ENCODE results near the gene SRSF10.
"Not testable (repeated sequence)": the region's sequence is repeated elsewhere in the genome, so short reads cannot be mapped to it uniquely, and the experiment has no call there.

Gene SRSF10

GRCh38 chr1:23958810-23959460 is 21.2 kb downstream of the SRSF10 start:
- peak; percentile 40 for DNase-seq (ENCODE audit: low read depth, low spot score)

DNA sequence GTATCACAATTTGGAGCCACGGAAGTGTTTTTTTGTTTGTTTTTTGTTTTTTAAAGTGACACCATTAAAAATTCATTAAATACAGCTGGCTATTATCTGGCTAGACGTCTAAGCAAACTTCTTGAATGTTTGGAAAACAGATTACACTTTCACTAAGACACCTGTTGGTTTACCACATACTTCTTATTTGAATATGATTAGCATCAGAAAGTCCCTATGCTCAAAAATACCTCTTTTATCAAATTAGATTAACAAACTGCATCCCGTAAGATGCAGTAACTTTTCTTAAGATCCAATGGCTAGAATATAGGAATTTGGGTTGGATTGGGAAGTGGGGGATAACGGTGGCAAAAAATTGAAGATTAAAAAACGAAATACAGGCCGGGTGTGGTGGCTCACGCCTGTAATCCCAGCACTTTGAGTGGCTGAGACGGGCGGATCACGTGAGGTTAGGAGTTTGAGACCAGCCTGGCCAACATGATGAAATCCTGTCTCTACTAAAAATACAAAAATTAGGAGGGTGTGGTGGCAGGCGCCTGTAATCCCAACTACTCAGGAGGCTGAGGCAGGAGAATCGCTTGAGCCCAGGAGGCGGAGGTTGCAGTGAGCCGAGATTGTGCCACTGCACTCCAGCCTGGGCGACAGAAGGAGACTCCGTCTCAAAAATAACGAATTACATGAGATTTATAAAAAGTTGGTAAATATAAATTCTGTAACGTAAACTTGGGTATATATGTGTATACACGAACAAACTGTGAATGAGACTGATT is 21.9 kb downstream of the SRSF10 start:
- DNase-seq (ENCODE audit: low read depth, low spot score) = not testable (repeated sequence)

DNA sequence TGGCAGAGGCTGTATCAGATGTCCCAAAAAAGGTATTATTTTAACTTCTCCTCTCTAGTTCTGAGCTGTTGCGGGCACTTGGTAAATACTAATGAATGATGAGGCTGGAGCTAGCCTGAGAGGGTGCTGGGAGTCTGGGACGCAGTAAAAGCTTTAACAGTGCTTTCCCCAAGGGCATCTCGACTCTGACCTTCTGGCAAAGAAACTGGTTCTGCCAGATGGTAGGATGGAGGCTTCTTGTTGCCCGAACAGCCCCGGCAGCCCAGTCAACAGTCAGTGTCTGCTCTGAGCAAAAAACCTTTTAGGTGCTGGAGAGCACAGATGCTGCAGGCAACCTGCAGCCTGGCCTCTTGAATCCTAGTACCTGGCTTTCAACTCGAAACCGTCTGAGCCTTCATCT is 23.0 kb downstream of the SRSF10 start:
- no peak for DNase-seq (ENCODE audit: low read depth, low spot score)

DNA sequence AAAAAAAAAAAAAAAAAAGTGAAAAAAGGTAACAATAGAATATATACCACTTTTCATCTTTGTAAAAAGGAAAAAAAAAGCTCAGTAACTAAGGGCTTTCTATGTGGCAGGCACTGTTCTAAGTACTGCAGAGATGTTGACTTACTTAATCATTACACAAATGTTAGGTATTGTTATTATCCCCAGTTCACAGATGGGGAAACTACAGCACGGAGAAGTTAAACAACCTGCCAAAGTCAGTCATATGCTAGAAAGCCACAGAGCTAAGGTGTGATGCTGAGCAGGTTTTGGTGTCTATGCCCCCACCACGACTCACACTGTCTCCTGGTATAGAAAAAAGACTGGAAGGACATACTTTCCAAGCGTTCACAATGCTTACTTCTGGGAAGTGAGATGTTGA is 27.1 kb downstream of the SRSF10 start:
- DNase-seq (ENCODE audit: low read depth, low spot score) = no peak

GRCh38 chr1:23947366-23947765 is 32.8 kb downstream of the SRSF10 start:
- no peak for DNase-seq (ENCODE audit: low read depth, low spot score)

DNA sequence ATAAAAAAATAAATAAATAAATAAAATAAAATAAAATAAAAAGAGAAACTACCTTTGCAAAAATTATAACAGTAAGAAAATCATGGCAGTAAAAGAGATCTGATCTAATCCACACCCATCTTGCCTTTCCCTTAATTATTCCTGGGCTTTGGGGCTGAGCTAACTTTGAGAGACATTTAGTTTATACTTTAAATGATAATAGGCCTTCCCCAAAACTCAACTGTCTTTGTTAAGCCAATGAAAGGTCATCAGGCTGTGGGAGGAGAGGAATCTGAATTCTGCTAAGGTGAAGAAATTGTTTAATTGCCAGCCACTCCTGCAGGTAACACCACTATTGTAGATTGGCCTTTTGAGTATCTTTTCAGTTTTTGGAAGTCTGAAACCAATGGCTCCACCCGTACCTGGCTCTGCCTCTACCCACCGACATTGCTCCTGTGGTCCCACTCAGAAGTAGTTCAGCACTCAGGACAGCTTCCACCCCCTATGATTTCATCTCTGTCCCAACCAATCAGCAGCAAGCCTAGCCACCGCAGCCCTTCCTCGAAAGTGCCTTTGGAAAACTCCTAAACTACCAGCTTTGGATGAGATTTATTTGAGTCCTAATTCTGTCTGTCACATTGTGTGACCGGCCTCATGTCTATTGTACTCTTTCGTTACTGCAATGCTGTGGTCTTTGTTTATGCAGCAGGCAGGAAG is 43.5 kb downstream of the SRSF10 start:
- DNase-seq (ENCODE audit: low read depth, low spot score) = no peak

GRCh38 chr1:23931491-23931880 is 48.6 kb downstream of the SRSF10 start:
- DNase-seq (ENCODE audit: low read depth, low spot score) = no peak

DNA sequence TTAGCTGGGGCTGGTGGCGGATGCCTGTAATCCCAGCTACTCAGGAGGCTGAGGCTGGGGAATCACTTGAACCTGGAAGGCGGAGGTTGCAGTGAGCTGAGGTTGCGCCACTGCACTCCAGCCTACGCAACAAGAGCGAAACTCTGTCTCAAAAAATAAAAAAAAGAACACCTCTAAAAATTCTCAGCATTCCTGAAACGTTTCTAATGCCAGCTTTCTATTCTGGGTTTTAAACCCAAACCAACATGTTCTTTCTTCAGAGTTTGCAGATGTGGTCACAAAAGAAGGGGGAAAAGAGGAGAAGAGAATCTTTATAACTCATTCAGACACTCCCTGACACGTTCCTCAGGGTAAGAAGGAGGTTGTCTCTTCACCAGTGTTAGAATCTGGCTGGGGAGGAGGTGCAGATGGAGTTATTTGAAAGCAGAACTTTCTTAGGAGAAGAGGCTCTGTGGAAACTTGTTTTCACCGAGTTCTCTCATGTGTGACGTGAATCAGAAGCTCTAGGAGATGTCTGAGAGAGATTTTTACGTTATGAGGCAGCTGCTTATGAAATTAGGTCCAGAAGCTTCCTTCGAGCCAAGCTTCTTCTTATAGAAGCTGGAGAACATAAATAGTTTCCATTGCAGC is 49.2 kb downstream of the SRSF10 start:
- no peak for DNase-seq (ENCODE audit: low read depth, low spot score)

DNA sequence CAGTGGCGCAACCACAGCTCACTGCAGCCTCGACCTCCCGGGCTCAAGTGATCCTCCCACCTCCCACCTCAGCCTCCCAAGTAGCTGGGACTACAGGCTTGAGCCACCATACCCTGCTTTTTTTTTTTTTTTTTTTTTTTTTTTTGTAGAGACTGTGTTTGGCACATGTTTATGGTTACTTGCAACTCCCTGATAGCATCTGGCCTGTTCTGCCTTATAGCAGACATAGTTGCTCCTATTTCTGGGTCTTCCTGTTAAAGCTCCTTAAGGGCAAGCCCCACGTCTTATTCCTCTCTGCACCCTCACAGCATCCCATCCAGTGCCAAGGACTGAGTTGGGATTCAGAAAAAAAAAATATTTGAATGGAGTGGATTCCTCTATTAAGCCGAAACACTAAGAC is 49.9 kb downstream of the SRSF10 start:
- DNase-seq (ENCODE audit: low read depth, low spot score) = no peak

DNA sequence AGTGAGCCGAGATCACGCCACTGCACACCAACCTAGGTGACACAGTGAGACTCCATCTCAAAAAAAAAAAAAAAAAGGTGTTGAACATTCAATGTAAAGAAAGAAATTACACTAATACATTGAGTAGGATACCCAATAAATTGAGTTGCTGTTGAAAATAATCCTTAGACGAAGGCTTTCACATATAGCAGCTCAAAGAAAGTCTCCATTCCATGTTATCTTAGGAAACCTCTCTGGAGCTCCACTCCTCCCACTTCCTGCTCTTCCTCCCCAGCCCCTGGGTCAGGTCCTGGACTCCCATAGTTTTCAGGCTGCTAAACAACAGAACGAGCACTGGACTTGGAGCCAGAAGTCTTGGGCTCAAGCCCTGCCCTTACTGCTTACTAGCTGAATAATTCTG is 51.3 kb downstream of the SRSF10 start:
- DNase-seq (ENCODE audit: low read depth, low spot score) = no peak

GRCh38 chr1:23927097-23927496 is 53.0 kb downstream of the SRSF10 start:
- DNase-seq (ENCODE audit: low read depth, low spot score) = no peak

GRCh38 chr1:23925279-23925678 is 54.8 kb downstream of the SRSF10 start:
- no peak for DNase-seq (ENCODE audit: low read depth, low spot score)

DNA sequence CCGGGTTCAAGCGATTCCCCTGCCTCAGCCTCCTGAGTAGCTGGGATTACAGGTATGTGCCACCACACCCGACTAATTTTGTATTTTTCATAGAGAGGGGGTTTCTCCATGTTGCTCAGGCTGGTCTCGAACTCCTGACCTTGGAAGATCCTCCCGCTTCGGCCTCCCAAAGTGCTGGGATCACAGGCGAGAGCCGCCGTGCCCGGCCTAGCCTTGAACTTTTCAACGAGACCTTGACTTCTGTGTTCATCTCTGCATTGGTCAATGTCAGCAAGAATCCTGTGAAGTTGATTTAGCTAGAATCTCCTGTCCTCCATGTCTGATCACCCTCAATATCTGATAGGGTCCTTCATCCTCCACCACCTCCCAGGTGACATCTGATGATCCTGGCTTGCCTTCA is 55.5 kb downstream of the SRSF10 start:
- DNase-seq (ENCODE audit: low read depth, low spot score) = no peak

GRCh38 chr1:23923592-23924499 is 56.3 kb downstream of the SRSF10 start:
- DNase-seq (ENCODE audit: low read depth, low spot score) = no peak

- DNase-seq (ENCODE audit: low read depth, low spot score) = no peak
Observed at GRCh38 chr1:23922321-23922943, 57.7 kb downstream of the SRSF10 start.

DNA sequence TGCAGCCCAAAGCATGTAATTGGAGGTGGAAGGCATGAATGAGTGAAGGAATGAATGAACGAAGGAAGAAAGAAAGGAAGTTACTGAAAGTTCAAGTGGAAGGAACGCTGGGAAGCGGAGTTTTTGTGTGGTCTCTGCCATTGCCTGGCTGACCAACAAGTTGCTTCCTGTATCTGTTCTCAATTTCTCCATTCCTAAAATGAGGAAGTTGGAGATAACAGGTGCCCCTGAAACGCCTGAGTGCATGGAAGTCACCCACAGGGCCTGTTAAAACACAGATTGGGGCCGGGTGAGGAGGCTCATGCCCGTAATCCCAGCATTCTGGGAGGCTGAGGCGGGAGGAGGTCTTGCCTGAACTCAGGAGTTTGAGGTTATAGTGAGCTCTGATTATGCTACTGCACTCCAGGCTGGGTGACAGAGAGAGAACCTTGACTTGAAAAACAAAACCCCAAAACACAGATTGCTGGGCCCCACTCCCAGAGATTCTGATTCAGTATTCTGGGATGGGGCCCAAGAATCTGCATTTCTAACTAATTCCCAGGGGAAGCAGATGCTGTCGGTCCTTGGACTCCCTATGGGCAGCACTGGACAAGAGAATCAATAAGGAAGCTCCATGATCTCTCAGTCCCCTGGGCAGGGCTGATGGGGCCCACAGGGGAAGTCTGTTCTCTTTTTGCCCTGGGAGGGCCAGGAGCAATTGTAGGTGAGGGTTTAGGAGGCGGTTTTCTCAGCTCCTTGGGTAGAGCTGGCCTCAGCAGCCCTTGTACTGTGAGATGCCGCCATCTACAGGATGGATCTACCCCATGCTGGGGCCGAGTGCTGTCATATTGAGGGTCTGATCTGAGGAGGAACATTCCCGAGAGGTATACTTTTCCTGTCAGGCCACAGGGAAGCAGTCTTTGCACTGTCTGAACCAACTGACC is 63.7 kb downstream of the SRSF10 start:
- no peak for DNase-seq (ENCODE audit: low read depth, low spot score)

- no peak for DNase-seq (ENCODE audit: low read depth, low spot score)
Observed at GRCh38 chr1:23915466-23915865, 64.7 kb downstream of the SRSF10 start.

- no peak for DNase-seq (ENCODE audit: low read depth, low spot score)
Observed at GRCh38 chr1:23914921-23915320, 65.2 kb downstream of the SRSF10 start.

Data from brain pericyte (primary cell).